MM.1S (cell line): ENCODE measurements around the gene GCLM.

Experiments
- EZH2 ChIP-seq: fragments of 300-600 bp; sonication (generic); optimal IDR thresholded peaks from 2 replicates; pipeline ENCODE3; 2017; ENCODE audit warnings: low read depth, mild to moderate bottlenecking, antibody characterized with exemption, low read length, mixed read lengths
- TF ChIP-seq, protein P1 (sequence below): fragments of 300-600 bp; sonication (generic); IDR thresholded peaks from 2 replicates; pipeline ENCODE4 v1.5.1; 2016; ENCODE audit warnings: antibody characterized with exemption, low read length, mixed read lengths

DNA sequence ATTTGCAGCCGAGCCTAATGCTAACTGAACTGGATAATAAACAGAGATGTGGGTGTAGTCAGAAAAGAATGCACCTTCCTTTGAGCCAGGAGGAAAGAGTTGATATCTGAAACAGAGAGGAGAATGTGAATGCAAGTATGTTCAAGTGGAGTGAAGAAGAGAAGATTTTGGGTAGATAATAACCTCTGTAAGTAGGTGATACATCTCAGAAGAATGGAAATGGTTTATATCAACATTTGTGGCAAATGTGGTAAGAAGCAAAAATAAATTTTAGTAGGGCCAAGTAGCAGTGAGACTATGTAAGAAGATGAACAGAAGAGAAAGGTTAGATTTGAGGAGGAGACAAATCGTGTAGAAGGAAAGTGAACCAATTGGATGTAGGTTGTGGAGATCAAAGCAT, 28.5 kb downstream of the GCLM start:
- TF ChIP-seq, protein P1, sequence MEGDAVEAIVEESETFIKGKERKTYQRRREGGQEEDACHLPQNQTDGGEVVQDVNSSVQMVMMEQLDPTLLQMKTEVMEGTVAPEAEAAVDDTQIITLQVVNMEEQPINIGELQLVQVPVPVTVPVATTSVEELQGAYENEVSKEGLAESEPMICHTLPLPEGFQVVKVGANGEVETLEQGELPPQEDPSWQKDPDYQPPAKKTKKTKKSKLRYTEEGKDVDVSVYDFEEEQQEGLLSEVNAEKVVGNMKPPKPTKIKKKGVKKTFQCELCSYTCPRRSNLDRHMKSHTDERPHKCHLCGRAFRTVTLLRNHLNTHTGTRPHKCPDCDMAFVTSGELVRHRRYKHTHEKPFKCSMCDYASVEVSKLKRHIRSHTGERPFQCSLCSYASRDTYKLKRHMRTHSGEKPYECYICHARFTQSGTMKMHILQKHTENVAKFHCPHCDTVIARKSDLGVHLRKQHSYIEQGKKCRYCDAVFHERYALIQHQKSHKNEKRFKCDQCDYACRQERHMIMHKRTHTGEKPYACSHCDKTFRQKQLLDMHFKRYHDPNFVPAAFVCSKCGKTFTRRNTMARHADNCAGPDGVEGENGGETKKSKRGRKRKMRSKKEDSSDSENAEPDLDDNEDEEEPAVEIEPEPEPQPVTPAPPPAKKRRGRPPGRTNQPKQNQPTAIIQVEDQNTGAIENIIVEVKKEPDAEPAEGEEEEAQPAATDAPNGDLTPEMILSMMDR, result no peak
- no peak for TF ChIP-seq EZH2
